ENCODE measurements around the gene KRTAP5-9.
"Not testable (repeated sequence)": the region's sequence is repeated elsewhere in the genome, so short reads cannot be mapped to it uniquely, and the experiment has no call there.

KRTAP5-9 gene

DNA sequence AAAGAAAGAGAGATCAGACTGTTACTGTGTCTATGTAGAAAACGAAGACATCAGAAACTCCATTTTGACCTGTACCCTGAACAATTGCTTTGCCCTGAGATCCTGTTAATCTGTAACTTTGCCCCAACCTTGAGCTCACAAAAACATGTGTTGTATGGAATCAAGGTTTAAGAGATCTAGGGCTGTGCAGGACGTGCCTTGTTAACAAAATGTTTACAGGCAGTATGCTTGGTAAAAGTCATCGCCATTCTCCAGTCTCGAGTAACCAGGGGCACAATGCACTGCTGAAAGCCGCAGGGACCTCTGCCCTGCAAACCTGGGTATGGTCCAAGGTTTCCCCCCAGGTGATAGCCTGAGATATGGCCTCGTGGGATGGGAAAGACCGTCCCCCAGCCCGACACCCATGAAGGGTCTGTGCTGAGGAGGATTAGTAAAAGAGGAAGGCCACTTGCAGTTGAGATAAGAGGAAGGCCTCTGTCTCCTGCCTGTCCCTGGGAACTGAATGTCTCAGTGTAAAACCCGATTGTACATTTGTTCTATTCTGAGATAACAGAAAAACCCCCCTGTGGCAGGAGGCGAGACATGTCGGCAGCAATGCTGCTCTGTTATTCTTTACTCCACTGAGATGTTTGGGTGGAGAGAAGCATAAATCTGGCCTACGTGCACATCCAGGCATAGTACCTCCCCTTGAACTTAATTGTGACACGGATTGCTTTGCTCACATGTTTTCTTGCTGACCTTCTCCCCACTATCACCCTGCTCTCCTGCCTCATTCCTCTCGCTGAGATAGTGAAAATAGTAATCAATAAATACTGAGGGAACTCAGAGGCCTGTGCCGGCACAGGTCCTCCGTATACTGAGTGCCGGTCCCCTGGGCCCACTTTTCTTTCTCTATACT, 13.3 kb upstream of the KRTAP5-9 start:
- not testable (repeated sequence) for DNase-seq (ENCODE audit: low read depth)

DNA sequence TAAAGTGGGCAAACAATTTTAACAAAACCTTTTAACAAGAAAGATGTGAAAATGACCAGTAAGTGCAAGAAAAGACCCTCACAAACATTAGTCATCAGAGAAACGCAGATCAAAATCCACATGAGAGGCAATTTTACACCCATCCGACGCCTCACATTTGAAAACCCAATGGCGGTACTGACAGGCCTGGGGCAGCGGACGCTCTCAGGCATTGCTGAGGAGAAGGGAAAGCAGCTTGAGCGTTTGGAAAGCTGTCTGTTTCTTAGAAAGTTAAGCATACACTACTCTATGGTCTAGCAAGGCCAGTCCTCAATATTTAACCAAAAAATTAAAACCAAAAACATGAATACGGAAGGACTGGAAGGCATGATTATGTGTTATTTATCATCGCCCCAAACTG, 12.4 kb upstream of the KRTAP5-9 start:
- DNase-seq (ENCODE audit: low read depth), result no peak

DNA sequence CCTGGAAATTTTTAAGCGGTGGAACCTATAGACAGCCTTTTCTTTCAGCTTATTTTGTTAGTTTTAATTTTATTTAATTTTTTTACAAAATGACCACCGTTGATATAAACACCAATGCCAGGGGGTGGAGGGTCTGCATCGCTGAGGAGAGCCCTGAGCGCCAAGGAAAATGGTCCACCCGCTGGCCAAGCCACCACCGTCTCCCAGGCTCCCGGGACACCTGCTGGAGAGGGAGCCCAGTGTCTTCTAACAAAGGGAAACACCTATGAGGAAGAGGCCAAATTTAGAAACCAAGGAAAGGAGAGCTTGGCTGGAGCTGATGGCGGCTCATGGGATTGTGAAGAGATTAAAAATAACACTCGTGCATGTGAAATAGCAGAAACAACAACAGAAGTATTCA, 10.7 kb upstream of the KRTAP5-9 start:
- DNase-seq (ENCODE audit: low read depth), result no peak

DNA sequence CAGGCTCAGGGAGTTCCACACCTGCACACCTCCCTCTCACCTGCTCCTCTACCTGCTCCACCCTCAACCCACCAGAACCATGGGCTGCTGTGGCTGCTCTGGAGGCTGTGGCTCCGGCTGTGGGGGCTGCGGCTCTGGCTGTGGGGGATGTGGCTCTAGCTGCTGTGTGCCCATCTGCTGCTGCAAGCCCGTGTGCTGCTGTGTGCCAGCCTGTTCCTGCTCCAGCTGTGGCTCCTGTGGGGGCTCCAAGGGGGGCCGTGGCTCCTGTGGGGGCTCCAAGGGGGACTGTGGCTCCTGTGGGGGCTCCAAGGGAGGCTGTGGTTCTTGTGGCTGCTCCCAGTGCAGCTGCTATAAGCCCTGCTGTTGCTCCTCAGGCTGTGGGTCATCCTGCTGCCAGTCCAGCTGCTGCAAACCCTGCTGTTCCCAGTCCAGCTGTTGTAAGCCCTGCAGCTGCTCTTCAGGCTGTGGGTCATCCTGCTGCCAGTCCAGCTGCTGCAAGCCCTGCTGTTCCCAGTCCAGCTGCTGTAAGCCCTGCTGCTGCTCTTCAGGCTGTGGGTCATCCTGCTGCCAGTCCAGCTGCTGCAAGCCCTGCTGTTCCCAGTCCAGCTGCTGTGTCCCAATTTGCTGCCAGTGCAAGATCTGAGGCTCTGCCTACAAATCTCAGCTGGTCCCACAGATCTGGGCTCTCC, 10.1 kb upstream of the KRTAP5-9 start, which contains the start of gene KRTAP5-8:
TSS of gene KRTAP5-8 (plus strand) at position 49 of the 689 bp plus-strand sequence. CDS start at position 80, 31 bp downstream.
- not testable (repeated sequence) for DNase-seq (ENCODE audit: low read depth)

DNA sequence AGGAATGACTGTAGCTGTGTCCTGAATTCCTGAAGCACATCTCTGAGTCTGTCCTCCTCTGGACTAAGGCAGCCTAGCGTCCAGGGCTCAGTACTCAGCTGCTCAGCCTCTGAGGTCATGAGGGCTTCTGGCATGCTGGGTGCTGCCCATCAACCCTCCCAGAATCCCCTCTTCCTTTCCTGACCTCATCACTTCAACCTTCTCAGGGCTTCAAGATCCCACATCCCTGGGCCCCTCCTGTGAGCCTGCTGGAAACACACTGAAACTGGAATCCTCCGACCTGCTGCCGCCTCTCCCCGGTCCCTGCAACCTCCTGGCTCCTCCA, 9.6 kb upstream of the KRTAP5-9 start:
- no peak for DNase-seq (ENCODE audit: low read depth)

DNA sequence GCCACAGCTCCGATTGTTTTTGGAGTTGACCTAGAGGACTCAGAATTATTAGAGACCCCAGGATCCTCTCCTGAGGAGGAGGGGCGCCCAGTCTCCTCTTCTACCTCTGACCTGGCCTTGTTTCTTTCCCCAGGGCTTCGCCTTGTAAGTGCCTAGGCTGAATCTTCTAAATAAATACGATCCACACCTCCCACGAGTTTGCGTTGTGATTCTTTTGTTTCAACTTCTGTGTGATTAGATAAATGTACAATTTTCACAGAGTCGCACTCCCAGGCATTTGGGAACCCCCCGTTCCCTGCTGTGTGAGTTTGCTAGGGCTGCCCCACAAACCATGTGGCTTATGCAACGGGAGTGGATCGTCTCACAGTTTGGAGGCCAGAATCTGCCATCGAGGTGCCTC, 9.2 kb upstream of the KRTAP5-9 start:
- DNase-seq (ENCODE audit: low read depth), result no peak

DNA sequence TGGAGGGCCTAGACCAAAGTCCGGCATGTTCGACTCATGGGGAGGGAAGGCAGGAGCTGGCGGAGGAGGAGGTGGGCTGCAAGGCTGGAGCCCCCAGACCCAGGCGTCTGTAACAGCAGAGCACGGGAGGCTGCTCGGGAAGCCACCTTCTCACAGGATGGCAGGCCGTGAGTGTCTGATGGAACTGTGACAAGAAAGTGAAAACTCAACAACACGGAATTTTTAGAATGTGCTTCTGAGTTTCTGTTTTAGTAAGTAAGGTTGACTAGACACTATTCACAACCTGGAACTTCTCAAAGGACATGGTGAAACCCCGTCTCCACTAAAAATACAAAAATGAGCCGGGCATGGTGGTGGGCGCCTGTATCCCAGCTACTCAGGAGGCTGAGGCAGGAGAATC, 8.2 kb upstream of the KRTAP5-9 start:
- DNase-seq (ENCODE audit: low read depth), result not testable (repeated sequence)

DNA sequence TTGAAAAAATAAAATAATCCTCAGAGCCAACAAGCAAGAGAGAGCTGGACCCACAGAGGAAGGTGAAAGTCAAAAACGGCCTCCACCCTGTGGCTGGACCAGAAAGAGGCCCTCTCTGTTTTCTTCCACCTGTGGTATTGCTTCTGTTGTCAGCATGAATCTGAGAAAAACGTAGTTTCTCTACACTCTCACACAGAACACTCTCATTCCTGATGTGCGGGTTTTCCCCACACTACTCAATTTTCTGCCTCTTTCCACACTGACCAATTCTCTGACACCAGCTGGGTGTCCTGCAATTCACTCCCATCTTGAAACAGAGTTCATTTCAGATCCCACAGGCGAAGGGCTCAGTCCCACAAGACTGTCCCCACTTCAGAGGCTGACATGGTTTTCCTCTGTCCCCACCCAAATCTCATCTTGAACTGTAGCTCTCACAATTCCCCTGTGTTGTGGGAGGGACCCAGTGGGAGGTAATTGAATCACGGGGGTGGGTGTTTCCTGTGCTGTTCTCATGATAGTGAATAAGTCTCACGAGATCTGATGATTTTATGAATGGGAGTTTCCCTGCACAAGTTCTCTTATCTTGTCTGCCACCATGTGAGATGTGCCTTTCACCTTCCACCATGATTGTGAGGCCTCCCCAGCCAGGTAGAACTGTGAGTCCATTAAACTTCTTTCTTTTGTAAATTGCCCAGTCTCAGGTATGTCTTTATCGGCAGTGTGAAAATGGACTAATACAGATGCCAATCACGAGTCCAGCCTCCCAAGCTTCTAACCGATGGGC, 7.5 kb upstream of the KRTAP5-9 start:
- DNase-seq (ENCODE audit: low read depth), result not testable (repeated sequence)

DNA sequence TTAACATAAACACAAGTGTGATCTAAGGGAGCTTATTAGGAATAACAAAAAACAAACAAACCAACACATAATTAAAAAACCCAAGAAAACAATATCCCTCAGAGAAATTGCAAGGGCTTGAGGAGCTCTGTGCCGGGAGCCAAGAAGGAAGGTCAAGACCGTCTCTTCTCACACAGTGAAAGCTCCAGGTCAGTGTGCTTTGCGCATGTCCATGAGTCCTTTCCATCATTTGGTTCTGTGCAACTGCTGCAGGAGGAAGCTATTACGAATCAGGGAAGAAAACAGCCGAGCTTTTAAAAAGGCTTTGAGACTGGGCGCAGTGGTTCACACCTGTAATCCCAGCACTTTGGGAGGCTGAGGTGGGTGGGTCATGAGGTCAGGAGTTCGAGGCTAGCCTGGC, 5.8 kb upstream of the KRTAP5-9 start:
- no peak for DNase-seq (ENCODE audit: low read depth)

DNA sequence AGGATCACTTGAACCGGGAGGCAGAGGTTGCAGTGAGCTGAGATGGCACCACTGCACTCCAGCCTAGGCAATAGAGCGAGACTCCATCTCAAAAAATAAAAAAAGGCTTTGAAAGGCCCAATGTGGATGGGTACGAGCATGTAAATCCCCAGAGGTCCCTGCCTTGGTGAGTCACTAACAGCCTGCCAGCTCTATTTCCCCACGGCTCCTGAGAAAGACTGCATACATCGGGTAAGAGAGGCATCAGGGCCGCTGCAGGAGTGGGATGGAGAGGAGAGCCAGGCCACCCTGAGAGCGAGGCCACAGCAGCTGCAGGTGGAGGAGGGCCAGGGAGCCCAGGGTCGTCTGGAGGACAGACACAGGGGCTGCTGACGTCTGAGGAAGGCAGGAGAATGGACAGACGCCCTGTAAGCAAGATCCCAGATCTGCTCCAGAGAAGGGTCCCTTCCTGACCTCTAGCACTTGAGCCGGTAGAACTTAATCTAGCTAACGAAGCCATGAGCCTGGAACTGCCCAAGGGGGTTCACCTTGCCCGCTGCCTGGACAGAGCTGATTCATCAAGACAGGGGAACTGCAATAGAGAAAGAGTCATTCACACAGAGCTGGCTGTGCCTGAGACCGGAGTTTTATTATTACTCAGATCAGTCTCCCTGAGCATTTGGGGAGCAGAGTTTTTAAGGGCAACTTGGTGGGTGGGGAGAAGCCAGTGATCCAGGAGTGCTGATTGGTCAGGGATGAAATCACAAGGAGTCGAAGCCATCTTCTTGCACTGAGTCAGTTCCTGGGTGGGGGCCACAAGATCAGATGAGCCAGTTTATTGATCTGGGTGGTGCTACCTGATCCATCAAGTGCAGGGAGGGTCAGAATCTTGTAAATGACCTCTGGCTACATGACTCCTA, 5.1 kb upstream of the KRTAP5-9 start:
- no peak for DNase-seq (ENCODE audit: low read depth)

DNA sequence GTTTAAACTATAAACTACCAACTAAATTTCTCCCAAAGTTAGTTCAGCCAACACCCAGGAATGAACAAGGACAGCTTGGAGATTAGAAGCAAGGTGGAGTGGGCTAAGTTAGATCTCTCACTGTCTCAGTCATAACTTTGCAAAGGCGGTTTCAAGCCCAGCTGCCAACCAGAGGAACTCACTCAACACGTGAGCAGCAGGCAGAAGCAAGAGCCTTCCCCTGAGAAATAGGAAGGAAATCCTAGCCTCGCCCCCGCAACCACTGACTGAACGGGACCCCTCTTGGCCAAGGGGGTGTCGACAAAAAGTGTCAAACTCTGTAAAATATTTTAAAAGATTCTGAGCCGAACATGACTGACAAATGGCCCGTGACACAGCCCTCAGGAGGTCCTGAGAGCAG, 4.4 kb upstream of the KRTAP5-9 start:
- DNase-seq (ENCODE audit: low read depth), result no peak

DNA sequence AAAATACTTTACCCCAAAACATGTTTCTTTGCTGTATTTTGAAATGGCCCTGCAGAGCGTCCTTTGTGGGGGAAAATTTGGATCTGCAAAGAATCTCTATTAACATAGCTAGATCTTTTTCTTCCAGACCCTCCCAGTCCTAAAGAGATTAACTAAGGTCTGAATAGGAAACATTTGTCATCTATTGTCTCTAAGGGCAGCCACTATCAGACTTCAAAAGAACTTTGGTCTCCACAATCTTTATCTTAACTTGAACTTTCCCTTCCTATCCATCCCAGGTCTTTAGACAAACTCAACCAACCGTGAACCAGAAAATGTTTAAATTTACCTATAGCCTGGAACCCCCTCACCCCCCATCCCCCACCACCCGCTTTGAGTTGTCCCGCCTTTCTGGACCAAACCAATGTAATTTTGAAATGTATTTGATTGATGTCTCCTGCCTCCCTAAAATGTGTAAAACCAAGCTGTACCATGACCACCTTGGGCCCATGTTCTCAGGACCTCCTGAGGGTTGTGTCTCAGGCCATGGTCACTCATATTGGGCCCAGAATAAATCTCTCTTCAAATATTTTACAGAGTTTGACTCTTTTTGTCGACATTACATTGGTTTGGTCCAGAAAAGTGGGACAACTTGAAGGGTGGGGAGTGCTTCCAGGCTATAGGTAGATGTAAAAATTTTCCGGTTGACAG, 3.5 kb upstream of the KRTAP5-9 start:
- no peak for DNase-seq (ENCODE audit: low read depth)

DNA sequence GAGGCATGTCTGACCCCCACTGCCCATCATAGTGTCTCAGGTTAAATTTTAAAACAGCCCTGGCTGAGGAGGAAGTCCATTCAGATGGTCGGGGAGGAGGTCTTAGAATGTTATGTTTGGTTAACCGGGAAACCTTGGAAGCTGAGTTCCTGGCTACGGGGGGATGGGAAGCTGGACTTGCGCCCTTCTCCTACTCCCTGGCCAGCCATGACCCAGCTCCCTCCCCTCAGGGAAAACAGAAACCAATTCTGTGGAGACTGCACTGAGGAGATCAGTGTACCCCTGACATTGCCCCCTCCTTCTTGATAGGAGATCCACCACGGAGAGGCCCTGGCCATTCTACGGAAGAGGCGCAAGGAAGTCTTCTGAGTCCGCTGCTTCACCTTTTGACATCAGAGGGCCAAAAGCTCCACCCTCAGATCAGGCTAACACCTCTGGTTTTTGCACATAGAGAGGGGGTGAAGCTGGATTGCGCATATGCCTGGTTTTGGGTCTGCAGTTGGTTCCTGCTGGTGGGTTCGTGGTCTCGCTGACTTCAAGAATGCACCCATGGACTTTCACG, 2.7 kb upstream of the KRTAP5-9 start:
- no peak for DNase-seq (ENCODE audit: low read depth)

DNA sequence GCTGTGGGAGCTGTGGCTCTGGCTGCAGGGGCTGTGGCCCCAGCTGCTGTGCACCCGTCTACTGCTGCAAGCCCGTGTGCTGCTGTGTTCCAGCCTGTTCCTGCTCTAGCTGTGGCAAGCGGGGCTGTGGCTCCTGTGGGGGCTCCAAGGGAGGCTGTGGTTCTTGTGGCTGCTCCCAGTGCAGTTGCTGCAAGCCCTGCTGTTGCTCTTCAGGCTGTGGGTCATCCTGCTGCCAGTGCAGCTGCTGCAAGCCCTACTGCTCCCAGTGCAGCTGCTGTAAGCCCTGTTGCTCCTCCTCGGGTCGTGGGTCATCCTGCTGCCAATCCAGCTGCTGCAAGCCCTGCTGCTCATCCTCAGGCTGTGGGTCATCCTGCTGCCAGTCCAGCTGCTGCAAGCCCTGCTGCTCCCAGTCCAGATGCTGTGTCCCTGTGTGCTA, 514 bp downstream of the KRTAP5-9 start:
- no peak for DNase-seq (ENCODE audit: low read depth)

DNA sequence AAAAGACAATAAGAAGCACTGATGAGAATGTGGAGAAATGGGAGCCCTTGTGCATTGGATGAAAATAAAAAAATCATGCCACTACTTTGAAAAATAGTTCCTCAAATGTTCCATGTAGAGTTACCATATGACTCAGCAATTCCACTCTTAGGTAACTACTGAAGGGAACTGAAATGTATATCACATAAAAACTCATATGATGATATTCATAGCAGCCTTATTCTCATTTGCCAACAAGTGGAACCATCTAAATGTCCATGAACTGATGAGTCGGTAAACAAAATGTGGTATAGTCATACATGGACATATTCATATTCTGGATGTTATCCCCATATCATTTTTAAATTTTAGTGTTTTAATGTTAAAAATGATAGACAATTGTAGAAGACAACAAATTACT, 3.5 kb downstream of the KRTAP5-9 start:
- no peak for DNase-seq (ENCODE audit: low read depth)

DNA sequence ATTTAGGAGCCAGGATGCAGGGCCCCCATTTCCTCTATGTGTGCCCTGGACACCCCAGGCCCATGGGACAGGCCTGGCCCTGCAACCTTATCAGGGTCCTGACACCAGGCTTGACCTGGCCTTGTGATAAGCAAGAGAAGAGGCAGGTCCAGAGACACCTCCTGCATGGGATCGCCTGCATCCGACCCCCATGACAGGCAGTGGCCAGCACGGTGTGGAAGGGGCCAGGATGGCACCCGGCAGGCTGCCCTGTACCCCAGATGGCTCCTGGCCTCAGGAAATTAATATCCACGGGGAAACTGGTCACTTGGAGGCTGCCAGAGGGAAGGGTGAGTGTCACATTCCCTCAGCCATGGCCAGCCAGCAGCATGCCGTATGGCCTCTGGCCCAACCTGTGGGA, 6.8 kb downstream of the KRTAP5-9 start:
- DNase-seq (ENCODE audit: low read depth), result no peak

DNA sequence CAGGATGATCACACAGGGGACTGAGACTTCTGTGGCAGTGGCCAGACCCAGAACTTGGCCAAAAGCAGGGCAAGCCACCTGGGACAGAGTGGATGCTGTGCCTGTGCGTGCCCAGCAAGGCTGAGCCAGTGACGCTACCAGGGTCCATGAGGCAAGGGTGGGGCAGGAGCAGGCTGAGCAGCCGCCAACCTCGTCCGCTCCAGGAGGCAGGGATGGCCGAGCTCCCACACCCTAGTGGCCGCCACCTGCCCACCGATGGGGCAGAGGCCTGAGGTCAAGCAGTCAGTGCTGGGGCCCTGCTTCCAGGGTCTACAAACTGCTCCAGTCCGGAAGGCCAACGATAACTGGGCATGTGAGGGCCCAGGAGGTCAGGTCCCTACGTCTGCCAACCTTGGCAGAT, 7.3 kb downstream of the KRTAP5-9 start:
- DNase-seq (ENCODE audit: low read depth), result no peak

DNA sequence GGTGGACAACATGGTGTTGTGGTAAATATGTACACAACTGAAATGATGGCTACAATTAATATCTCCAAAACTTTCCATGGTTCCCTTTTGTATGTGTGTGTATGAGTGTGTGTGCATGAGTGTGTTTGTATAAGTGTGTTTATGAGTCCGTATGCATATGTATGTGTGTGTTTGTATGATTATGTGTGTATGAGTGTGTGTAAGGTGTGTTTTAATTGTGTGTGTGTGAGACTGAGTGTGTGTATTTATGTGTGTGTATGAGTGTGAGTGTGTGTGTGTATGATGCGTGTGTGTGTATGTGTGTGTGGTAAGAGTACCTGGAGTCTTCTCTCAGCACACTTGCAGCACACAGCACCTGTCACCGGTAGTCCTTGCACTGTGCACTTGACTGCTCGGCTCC, 7.8 kb downstream of the KRTAP5-9 start:
- no peak for DNase-seq (ENCODE audit: low read depth)

DNA sequence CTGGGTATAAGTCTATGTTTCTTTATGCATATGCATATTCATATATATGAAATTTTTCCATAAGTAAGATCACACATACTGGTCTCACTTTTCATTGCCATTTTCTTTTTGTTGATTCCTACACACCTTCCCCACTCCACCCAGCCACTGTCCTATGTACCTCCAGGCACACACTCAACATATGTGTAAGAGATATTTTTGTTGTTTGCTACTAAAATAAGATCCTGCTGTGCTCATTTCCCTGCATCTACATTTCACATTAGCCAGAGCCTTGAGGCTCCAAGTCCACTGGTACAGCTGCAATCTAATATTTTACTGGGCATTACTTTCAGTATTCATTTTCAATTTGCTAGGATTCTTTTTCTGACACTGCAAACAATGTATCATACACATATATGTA, 9.0 kb downstream of the KRTAP5-9 start:
- no peak for DNase-seq (ENCODE audit: low read depth)

DNA sequence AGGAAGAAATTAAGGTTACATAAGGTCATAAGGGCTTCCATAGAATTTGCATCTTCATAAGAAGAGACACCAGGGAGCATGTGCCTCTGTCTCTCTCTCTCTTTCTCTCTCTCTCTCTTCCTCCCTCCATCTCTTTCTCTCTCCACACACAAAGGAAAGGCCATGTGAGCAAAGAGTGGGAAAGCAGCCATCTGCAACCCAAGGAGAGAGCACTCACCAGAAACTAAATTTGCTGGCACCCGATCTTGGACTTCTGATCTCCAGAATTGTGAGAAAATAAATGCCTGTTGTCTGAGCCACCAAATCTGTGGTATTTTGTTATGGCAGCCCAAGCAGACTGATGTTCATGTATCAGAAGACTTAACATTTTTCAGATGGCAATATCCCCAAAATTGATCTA, 10.8 kb downstream of the KRTAP5-9 start:
- no peak for DNase-seq (ENCODE audit: low read depth)

DNA sequence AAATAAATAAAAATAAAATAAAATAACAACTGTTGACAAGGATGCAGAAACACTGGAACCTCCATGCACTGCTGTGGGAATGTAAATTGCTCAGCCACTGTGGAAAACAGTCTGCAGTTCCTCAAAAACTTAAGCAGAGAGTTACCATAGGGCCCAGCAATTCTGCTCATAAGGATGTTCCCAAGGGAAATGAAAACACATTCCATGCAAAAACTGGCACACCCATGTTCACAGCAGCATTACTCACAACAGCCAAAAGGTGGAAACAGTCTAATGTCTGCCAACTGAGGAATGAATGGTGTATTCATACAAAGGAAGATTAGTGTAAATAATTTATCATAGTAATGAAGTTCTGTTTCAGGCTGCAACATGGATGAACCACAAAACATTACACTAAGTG, 13.9 kb downstream of the KRTAP5-9 start:
- no peak for DNase-seq (ENCODE audit: low read depth)

Data from stimulated activated CD4-positive, alpha-beta T cell treated with anti-CD3 and anti-CD28 coated beads, Interleukin-2, amount 100 ng/mL, for 4 hours (primary cell).